ENCODE results near the gene VSIG10L.

VSIG10L gene

GRCh38 chr19:51365211-51365964, 23.4 kb upstream of the VSIG10L start:
- DNase-seq, result no peak

GRCh38 chr19:51364200-51365106, 22.5 kb upstream of the VSIG10L start:
- DNase-seq, result no peak

- no peak for DNase-seq
Measured at GRCh38 chr19:51361239-51361638, 19.3 kb upstream of the VSIG10L start.

GRCh38 chr19:51359294-51359693, 17.4 kb upstream of the VSIG10L start:
- DNase-seq, result no peak

GRCh38 chr19:51357952-51358351, 16.0 kb upstream of the VSIG10L start:
- DNase-seq, result no peak

- DNase-seq, result no peak
Measured at GRCh38 chr19:51356159-51356801, 14.3 kb upstream of the VSIG10L start.

- DNase-seq, result no peak
Measured at GRCh38 chr19:51354742-51355148, 12.8 kb upstream of the VSIG10L start.

- no peak for DNase-seq
Measured at GRCh38 chr19:51354103-51354741, 12.3 kb upstream of the VSIG10L start.

GRCh38 chr19:51352783-51353360, 10.9 kb upstream of the VSIG10L start:
- DNase-seq, result no peak

- DNase-seq, result no peak
Measured at GRCh38 chr19:51351266-51351990, 9.5 kb upstream of the VSIG10L start.

- no peak for DNase-seq
Measured at GRCh38 chr19:51347209-51347928, 5.4 kb upstream of the VSIG10L start.

GRCh38 chr19:51346742-51347141, 4.8 kb upstream of the VSIG10L start:
- DNase-seq, result no peak

GRCh38 chr19:51345076-51345620, 3.2 kb upstream of the VSIG10L start:
- DNase-seq, result no peak

GRCh38 chr19:51342631-51343569, 961 bp upstream of the VSIG10L start:
- no peak for DNase-seq

- DNase-seq, result no peak
Measured at GRCh38 chr19:51341066-51341465, 873 bp downstream of the VSIG10L start.

- DNase-seq, result no peak
Measured at GRCh38 chr19:51339687-51340656, 2.0 kb downstream of the VSIG10L start.

GRCh38 chr19:51339313-51339686, 2.6 kb downstream of the VSIG10L start:
- no peak for DNase-seq

GRCh38 chr19:51338563-51339312, 3.2 kb downstream of the VSIG10L start:
- no peak for DNase-seq

All from cortex of kidney (tissue), 1 donor.